ENCODE measurements around the gene WSCD2. TPM values are rescaled to one million over a fixed set of nuclear protein-coding genes. Genes with fewer than 3 reads are reported as not detected.
A peak's percentile ranks its signal among the peaks of the same experiment; 100 is the strongest.

WSCD2 gene
- total RNA-seq, 1 donor from 2014 or later = 2.0 TPM

- DNase-seq = no peak
Measured at GRCh38 chr12:108166505-108166904, 37.4 kb downstream of the WSCD2 start.

- DNase-seq = no peak
Measured at GRCh38 chr12:108167974-108168373, 38.9 kb downstream of the WSCD2 start.

DNA sequence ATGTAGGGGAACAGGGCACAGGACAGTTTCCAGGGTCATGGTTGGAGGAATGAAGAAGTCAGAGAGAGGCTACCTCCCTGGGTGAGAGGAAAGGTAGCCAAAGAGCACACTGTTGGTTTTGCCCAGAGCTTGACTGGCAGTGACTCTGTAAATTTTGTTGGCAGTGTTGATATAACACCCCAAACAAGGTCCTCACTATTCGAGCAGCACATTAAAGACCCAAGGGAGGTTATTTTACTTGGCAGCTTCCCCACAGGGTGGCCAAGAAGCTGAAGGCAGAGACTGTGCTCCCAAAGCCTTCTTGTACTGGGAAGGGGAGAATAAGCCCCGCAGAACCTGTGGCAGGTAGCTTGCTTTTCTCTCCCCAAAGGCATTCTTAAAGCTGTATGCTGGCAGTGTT is 40.6 kb downstream of the WSCD2 start:
- no peak for DNase-seq

DNA sequence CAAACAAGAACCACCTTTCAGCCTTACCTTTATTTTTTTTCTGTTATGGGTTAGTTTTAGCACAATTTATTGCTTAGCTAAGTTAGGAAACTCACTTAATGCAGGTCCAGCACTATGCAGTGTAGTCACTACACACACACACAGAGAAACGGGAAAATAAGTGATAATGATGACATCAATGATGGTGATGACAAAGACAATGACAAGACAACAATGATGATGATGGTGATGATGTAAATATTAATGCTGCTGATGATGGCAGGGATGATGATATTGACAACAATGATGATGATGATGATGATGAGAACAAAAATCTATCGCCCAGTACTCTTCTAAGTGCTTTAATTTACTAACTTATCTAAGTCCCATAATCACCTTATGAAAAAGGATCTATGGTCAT is 41.1 kb downstream of the WSCD2 start:
- DNase-seq = no peak

- DNase-seq = no peak
Measured at GRCh38 chr12:108172033-108172432, 42.9 kb downstream of the WSCD2 start.

- DNase-seq = no peak
Measured at GRCh38 chr12:108173160-108173559, 44.1 kb downstream of the WSCD2 start.

GRCh38 chr12:108173892-108174291 is 44.8 kb downstream of the WSCD2 start:
- no peak for DNase-seq

- DNase-seq = no peak
Measured at GRCh38 chr12:108174641-108175040, 45.6 kb downstream of the WSCD2 start.

DNA sequence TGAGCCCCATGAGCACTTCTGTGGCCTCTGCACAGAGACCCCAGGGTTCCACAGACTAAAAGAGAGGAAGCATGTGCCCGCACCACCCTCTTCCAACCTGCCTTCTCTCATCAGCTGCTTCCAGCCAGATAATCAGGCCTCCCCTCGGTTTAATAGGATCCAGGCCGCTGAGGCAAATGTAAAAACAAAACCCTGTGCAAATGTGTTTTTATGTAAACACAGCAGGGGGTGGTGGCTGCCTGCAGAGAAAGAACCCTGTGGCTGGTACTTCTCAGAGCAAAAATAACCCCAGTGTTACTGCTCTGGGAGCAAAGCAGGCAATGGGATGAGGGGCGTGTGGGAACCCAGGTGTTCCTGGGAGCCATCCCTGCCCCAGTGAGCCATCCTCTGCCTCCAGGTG is 46.2 kb downstream of the WSCD2 start:
- peak; percentile 6 for DNase-seq

- DNase-seq = no peak
Measured at GRCh38 chr12:108176292-108176691, 47.2 kb downstream of the WSCD2 start.

- DNase-seq = no peak
Measured at GRCh38 chr12:108177131-108177530, 48.0 kb downstream of the WSCD2 start.

DNA sequence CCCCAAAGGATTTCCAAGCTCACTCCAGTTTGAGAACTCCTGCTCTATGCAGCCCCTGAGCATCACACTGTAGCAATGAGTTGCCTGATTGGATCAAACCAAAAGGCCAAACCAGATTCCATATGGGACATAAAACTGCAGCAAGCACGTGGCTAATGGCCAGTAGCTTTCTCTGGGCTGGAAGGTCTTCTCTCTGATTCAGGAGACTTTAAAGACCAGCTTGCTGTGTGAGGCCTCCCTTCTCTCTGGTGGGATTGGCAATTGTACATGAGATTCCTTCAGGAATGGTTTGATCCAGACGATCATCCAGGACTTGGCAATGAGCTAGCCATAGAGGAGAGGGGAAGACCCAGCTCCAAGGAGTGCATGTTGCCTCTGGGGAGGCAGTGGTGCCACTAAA is 50.2 kb downstream of the WSCD2 start:
- DNase-seq = no peak

DNA sequence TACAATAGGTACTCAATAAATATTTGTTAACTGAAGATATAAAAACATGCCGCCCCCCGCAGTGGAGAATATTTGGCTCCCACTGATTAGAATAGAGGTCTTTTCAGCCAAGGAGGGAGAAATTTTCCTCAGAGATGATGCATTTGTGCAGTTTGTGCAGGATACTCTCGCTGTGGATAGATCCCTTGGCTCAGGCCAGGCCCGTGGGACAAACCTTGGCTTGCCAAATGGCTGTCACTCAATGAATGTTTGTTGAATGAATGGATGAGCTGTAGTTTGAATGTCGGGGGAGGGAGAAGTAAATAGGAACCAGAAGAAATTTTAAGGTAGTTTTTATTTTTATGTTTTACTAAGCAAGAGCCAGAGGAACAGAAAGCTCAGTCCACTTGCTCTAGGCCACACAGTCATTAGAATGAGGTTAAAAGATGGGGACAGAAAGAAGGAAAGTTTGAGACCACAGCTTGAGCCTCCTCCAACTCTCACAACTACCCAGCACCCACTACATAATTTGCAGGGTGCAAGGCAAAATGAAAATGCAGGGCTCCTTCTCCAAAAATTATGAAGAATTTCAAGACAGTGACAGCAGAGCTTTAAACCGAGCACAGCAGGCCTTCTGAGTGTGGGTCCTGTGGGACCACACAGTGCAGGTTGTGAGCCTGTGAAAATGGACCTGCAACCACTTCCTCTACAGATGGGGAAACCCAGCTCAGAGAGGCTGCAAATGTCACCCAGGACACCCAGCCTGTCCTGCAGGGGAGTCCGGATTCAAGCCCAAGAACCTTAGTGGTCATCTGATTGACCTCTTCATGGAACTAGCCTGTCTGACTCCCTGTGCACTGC is 51.4 kb downstream of the WSCD2 start:
- DNase-seq = no peak

DNA sequence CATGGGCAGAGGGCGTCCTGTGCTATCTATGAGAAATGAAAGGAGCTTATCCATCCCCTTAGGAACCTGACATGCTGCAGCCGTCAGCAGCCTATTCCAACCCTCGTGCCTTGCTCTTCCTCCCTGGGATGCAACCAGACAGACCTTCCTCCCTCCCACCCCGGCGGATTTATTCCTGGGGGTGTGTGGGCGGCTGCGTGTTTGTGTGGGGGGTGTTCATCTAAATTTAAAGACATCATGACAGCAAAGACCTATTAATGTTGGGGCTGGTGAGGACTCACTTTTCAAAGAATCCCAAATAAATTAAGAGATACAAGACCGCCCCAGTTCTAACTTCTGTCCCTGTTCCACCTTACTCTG is 52.0 kb downstream of the WSCD2 start:
- no peak for DNase-seq

DNA sequence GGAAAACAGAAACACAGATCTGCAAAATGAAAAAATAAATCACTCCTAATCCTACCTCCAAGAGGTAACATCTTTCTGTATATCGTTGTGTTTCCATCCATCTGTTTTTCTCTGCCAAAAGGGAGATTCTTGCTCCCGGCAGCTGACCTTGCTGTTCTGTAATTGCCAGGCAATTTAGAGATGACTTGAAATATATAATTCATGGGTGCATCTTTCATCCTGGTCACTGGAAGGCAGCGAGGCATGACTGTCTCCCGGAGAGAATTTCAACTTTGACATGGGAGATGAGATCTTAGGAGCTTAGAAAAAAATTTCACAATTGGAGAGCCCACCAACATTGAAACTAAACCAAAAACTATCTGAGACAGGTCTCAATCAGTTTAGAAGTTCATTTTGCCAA is 53.0 kb downstream of the WSCD2 start:
- DNase-seq = no peak

DNA sequence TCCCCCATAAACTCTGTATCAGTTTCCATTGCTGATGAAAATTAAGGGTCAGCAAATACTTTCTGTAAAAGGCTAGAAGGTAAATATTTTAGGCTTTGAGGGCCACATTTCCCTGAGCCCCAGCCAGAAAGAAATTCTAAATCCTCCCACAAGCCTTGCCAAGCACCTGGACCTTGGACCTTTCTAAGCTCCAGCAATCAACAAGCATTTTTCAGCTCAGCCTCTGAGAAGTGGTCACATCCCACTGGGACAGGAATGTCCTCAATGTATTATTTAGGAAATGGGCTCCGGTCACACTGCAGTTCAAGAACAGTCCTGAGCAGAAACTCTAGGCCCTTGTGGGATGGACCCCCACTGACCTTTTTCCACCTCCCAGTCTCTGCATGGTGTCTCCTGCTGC is 55.9 kb downstream of the WSCD2 start:
- DNase-seq = no peak

- no peak for DNase-seq
Measured at GRCh38 chr12:108187831-108188230, 58.7 kb downstream of the WSCD2 start.

GRCh38 chr12:108190529-108190928 is 61.4 kb downstream of the WSCD2 start:
- peak; percentile 52 for DNase-seq

GRCh38 chr12:108191086-108191485 is 62.0 kb downstream of the WSCD2 start:
- no peak for DNase-seq

DNA sequence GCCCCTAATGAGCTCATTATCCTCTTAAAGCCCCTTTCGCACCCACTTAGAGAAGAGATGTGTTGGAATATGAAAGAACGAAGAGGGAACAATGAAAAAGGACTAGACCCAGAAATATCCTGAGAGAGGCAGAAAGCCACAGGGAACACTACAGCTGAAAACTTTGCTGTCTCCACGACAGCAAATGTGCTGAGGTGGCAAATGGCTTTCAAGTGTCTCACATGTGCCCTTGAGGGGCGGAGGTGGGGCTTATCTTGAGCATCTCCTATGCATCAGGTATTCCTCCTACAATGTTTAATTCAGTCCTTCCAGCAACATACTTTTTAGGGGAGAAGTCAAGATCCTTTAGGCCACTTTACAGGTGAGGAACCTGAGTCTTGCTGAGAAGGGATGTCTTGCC is 62.9 kb downstream of the WSCD2 start:
- DNase-seq = no peak

DNA sequence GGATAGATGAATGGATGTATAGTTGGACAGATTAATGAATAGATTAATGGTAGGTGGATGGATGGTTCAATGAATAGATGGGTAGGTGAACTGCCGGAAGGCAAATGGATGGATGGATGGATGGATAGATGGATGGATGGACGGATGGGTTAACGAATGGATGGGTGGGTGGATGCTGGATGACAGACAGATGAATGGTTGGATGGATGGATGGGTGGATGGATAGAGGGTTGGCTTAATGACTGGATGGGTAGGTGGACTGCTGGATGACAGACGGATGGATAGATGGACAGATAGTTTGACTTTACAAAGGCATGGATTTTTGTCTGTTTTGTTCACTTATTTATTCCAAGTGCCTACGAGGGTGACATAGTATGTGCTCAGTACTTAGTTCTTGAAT is 64.4 kb downstream of the WSCD2 start:
- DNase-seq = no peak

- peak; percentile 15 for DNase-seq
Measured at GRCh38 chr12:108193917-108194316, 64.8 kb downstream of the WSCD2 start.

DNA sequence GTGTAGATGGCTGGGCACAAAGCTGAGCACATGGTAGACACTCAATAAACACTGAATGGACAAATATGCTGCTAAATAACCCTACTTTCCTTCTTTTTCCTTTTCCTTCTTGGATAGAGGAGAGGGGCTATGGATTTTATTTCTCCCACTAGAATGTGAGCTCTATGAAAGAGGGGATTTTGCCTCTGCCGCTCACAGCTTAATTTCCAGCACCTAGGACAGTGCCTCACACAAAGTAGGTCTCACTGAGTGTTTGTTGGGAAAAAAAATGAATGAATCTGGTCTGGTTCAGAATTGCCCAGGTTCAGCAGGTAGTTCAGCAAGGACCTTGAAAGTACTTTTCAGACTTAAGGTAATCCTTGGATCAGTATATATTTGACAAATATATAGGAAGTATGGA is 65.5 kb downstream of the WSCD2 start:
- no peak for DNase-seq

DNA sequence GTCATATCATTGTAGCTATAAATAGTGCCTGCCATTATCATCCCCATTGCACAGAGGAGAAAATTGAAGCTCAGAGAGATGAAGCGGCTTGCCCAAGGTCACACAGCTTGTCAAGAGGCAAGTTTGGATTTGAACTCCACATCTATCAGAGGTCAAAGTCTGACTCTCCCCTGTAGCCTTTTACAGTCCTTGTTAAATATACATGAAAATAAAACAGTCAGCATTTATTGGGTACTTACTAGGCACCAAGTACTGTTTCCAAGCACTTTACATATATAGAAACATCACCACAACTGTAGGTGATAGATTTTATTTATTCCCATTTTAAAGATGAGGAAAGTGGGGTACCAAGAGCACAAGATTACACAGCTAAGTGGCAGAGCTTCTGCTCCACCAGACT is 67.2 kb downstream of the WSCD2 start:
- no peak for DNase-seq

GRCh38 chr12:108196921-108197320 is 67.8 kb downstream of the WSCD2 start:
- no peak for DNase-seq

Measured in skin of body (tissue), 2 donors.